Caco-2 (cell line): ENCODE measurements around the gene SLC7A14. TPM values are rescaled to one million over a fixed set of nuclear protein-coding genes. Genes with fewer than 3 reads are reported as not detected.

Source experiments
- BruUV-seq: library from RNA; stranded (reverse); fragments of 400-500 nt; replicated peaks from 2 replicates; lab custom pipeline; 2021; lab: Mats Ljungman, UMichigan
- CTCF ChIA-PET: fragments of 300-600 bp; sonication (Branson Sonifier 250); formaldehyde crosslinking; loops from one replicate; lab custom pipeline; 2022; ENCODE audit warnings: antibody characterized with exemption; lab: Charles Lee
- POLR2A ChIA-PET: fragments of 300-600 bp; sonication (Branson Sonifier 250); formaldehyde crosslinking; loops from one replicate; lab custom pipeline; 2022; ENCODE audit warnings: antibody characterized with exemption; lab: Charles Lee
- DNase-seq, 2 experiments: peaks; one replicate each; pipeline versions ENCODE4 v3.0.0 to v3.0.0-alpha.2; 2020 to 2022
- H3K27me3 ChIP-seq: replicated peaks from 2 replicates; pipeline ENCODE4 v1.6.0; 2011; ENCODE audit warnings: low read length; ENCODE audit not compliant: control insufficient read depth, insufficient read depth
- H3K36me3 ChIP-seq: 2 replicates; pipeline ENCODE4 v1.5.1; 2011; ENCODE audit warnings: low read length; ENCODE audit not compliant: control insufficient read depth, insufficient read depth
- H3K4me1 ChIP-seq: fragments of 250-450 bp; sonication (Bioruptor Pico); 2 replicates; pipeline ENCODE4 v1.5.1; 2020; ENCODE audit warnings: mild to moderate bottlenecking
- H3K4me3 ChIP-seq: 2 replicates; pipeline ENCODE4 v1.5.1; 2011; ENCODE audit warnings: low read depth, mild to moderate bottlenecking, control low read depth, low read length
- H3K9me3 ChIP-seq: fragments of 250-450 bp; sonication (Bioruptor Pico); 2 replicates; pipeline ENCODE4 v1.5.1; 2020; ENCODE audit warnings: mild to moderate bottlenecking, moderate library complexity
- H3K27ac Mint-ChIP-seq: one replicate; pipeline ENCODE4 v1.8.0; 2022; ENCODE audit warnings: mixed read lengths; ENCODE audit not compliant: unreplicated experiment
- H3K27me3 Mint-ChIP-seq: one replicate; pipeline ENCODE4 v1.8.0; 2022; ENCODE audit warnings: mixed read lengths; ENCODE audit not compliant: insufficient read depth, unreplicated experiment
- H3K36me3 Mint-ChIP-seq: one replicate; pipeline ENCODE4 v1.8.0; 2022; ENCODE audit warnings: mild to moderate bottlenecking, mixed read lengths; ENCODE audit not compliant: insufficient read depth, unreplicated experiment
- H3K4me1 Mint-ChIP-seq: one replicate; pipeline ENCODE4 v1.8.0; 2022; ENCODE audit warnings: low read depth, mixed read lengths; ENCODE audit not compliant: unreplicated experiment
- H3K4me3 Mint-ChIP-seq: one replicate; pipeline ENCODE4 v1.8.0; 2022; ENCODE audit warnings: mild to moderate bottlenecking, moderate library complexity, mixed read lengths; ENCODE audit not compliant: unreplicated experiment
- H3K9me3 Mint-ChIP-seq: one replicate; pipeline ENCODE4 v1.8.0; 2022; ENCODE audit warnings: mixed read lengths; ENCODE audit not compliant: unreplicated experiment
- intact Hi-C: fragments of 100-400 bp; cut with micrococcal nuclease; formaldehyde crosslinking; loops from one replicate; pipeline ENCODE4 v1.10.0; 2022; ENCODE audit not compliant: unreplicated experiment
- total RNA-seq: library from RNA; stranded (reverse); gene quantifications from 2 replicates; pipeline ENCODE4 v1.2.3, GENCODE V29; 2022
- TF ChIP-seq, protein P1 (sequence below), 2 experiments: fragments of 200-600 bp in 1 of 2; IDR thresholded peaks; 1 replicate in 1 of 2; 2 replicates in 1 of 2; pipeline versions ENCODE4 v1.5.1 to v1.8.0; 2011 to 2022; ENCODE audit warnings: antibody characterized with exemption in 1 of 2, control low read depth in 1 of 2, inconsistent platforms in 1 of 2, low read depth in 1 of 2, low read length in 1 of 2, mild to moderate bottlenecking in 1 of 2, moderate library complexity in 1 of 2; ENCODE audit not compliant: insufficient read depth in 1 of 2, severe bottlenecking in 1 of 2, unreplicated experiment in 1 of 2

SLC7A14 gene
- total RNA-seq, 1 experiment from 2014 or later: not detected

DNA sequence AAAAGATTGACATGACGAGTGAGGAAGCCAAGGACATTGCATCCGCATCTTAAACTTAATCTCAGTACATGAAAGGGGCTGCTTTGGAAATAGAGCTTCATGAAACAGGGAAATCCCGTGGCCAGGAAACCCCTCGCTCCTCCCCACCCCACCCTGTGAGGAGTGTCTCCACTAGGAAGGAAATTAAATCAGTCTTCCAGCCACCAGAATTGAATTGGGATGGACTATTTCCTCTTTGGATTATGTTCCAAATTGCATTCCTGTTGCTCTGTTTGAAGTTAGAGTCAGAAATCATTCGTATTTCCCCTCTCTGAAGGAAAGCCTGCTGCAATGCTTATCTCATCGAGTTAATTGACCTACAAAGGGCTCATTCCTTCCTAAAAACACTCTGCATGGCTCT lies 131.4 kb downstream of the SLC7A14 start:
- H3K9me3 Mint-ChIP-seq: no peaks in the 10 kb centered on the region
- H3K27me3 Mint-ChIP-seq: peaks cover 14% of the 10 kb centered on the region
- H3K4me1 Mint-ChIP-seq: no peaks in the 10 kb centered on the region
- no peaks in the 10 kb centered on the region for H3K9me3 ChIP-seq
- H3K27me3 ChIP-seq: no peaks in the 10 kb centered on the region
- TF ChIP-seq, protein P1, sequence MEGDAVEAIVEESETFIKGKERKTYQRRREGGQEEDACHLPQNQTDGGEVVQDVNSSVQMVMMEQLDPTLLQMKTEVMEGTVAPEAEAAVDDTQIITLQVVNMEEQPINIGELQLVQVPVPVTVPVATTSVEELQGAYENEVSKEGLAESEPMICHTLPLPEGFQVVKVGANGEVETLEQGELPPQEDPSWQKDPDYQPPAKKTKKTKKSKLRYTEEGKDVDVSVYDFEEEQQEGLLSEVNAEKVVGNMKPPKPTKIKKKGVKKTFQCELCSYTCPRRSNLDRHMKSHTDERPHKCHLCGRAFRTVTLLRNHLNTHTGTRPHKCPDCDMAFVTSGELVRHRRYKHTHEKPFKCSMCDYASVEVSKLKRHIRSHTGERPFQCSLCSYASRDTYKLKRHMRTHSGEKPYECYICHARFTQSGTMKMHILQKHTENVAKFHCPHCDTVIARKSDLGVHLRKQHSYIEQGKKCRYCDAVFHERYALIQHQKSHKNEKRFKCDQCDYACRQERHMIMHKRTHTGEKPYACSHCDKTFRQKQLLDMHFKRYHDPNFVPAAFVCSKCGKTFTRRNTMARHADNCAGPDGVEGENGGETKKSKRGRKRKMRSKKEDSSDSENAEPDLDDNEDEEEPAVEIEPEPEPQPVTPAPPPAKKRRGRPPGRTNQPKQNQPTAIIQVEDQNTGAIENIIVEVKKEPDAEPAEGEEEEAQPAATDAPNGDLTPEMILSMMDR (IDR thresholded peaks at IDR 0.05; ENCODE audit: insufficient read depth in 1 of 2, low read depth in 1 of 2, low read length in 1 of 2, severe bottlenecking in 1 of 2, unreplicated experiment in 1 of 2): no peak
- no peaks in the 10 kb centered on the region for H3K36me3 ChIP-seq
- intact Hi-C loops: no loop called here
- H3K4me3 ChIP-seq: no peak overlapping the region
- H3K4me1 ChIP-seq: no peaks in the 10 kb centered on the region
- H3K27ac Mint-ChIP-seq: no peak overlapping the region
- ChIA-PET CTCF (no interaction called here), POLR2A (no interaction called here)
- H3K36me3 Mint-ChIP-seq: no peaks in the 10 kb centered on the region
- H3K4me3 Mint-ChIP-seq: no peak overlapping the region
- no peak for DNase-seq
- no TSS peak for BruUV-seq

DNA sequence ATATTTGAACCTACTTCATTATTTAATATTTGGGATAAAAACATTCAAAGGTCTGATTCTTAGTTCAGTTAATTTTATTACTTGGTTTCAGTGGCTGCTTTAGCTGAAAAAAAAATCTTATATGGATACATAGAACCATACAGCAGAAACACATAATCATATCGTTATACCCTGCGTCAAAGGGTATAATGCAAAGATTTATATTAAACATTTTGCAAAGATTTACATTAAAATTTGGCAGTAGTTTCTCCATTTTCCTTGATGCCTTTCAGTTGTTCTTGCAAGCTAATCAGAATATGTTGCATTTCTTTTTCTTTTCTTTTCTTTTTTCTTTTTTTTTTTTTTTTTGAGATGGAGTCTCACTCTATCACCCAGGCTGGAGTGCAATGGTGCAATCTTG lies 135.8 kb downstream of the SLC7A14 start:
- Mint-ChIP-seq H3K4me1 (no peaks in the 10 kb centered on the region), H3K27ac (no peak overlapping the region), H3K4me3 (no peak overlapping the region), H3K9me3 (no peaks in the 10 kb centered on the region), H3K36me3 (no peaks in the 10 kb centered on the region), H3K27me3 (peaks cover 8% of the 10 kb centered on the region)
- Histone ChIP-seq H3K4me3 (no peak overlapping the region), H3K27me3 (no peaks in the 10 kb centered on the region), H3K36me3 (no peaks in the 10 kb centered on the region), H3K9me3 (no peaks in the 10 kb centered on the region), H3K4me1 (no peaks in the 10 kb centered on the region)
- CTCF ChIA-PET: no interaction called here
- no peak for DNase-seq
- no TSS peak for BruUV-seq
- TF ChIP-seq, protein P1 (IDR thresholded peaks at IDR 0.05; ENCODE audit: insufficient read depth in 1 of 2, low read depth in 1 of 2, low read length in 1 of 2, severe bottlenecking in 1 of 2, unreplicated experiment in 1 of 2): no peak
- POLR2A ChIA-PET: no interaction called here
- intact Hi-C loops: no loop called here

DNA sequence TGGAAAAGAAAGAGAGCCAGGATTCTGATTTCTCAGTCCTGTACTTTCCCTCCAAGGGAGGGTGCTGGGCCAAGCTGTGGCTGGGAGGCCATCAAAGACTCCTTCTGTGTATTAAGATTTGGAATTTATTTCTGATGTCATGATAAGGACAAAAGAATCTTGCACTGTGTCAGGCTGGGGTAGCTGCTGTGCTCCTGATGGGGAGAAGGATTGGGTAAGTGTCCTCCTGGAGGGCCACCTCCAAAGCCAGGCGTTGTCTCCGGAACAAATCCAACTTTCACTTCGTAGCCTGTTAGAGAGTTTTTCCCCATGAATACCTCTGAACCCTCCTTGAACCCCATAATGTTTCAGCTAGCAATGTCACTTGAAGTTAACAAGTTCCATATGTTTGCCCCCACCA lies 137.3 kb downstream of the SLC7A14 start:
- no peaks in the 10 kb centered on the region for H3K9me3 ChIP-seq
- no peaks in the 10 kb centered on the region for H3K36me3 ChIP-seq
- Mint-ChIP-seq H3K4me1 (no peaks in the 10 kb centered on the region), H3K27me3 (peaks cover 4% of the 10 kb centered on the region), H3K36me3 (no peaks in the 10 kb centered on the region), H3K27ac (no peak overlapping the region), H3K9me3 (no peaks in the 10 kb centered on the region), H3K4me3 (no peak overlapping the region)
- H3K4me1 ChIP-seq: no peaks in the 10 kb centered on the region
- no peak for DNase-seq
- no peaks in the 10 kb centered on the region for H3K27me3 ChIP-seq
- intact Hi-C loops: no loop called here
- CTCF ChIA-PET: no interaction called here
- H3K4me3 ChIP-seq: no peak overlapping the region
- no TSS peak for BruUV-seq
- POLR2A ChIA-PET: no interaction called here
- TF ChIP-seq, protein P1 (IDR thresholded peaks at IDR 0.05; ENCODE audit: insufficient read depth in 1 of 2, low read depth in 1 of 2, low read length in 1 of 2, severe bottlenecking in 1 of 2, unreplicated experiment in 1 of 2): no peak
